DND-41 (cell line): ENCODE data around the gene SDR42E1.

Source experiments
- ATAC-seq: fragments of 200-7000 bp; cut with Tn5 transposase; 3 replicates; pipeline ENCODE4 v1.9.1; 2021; ENCODE audit warnings: low read depth; ENCODE audit not compliant: insufficient read depth
- DNase-seq: peaks from one replicate; pipeline ENCODE4 v3.0.0-alpha.2; 2020
- H2AFZ ChIP-seq: 2 replicates; pipeline ENCODE4 v1.6.0; 2012; ENCODE audit warnings: low read depth, low read length
- H3K27ac ChIP-seq: 2 replicates; pipeline ENCODE4 v1.5.1; 2012; ENCODE audit warnings: low read length, inconsistent platforms
- H3K27me3 ChIP-seq: fragments of 200-600 bp; sonication (generic); 2 replicates; pipeline ENCODE4 v1.6.0; 2012; ENCODE audit warnings: low read length, mild to moderate bottlenecking, inconsistent platforms; ENCODE audit not compliant: insufficient read depth, poor library complexity
- H3K36me3 ChIP-seq: 2 replicates; pipeline ENCODE4 v1.5.1; 2012; ENCODE audit warnings: low read length, inconsistent platforms; ENCODE audit not compliant: insufficient read depth
- H3K4me1 ChIP-seq: 2 replicates; pipeline ENCODE4 v1.5.1; 2012; ENCODE audit warnings: mild to moderate bottlenecking, low read length; ENCODE audit not compliant: insufficient read depth
- H3K4me2 ChIP-seq: 2 replicates; pipeline ENCODE4 v1.6.0; 2012; ENCODE audit warnings: mild to moderate bottlenecking, moderate library complexity, low read length, inconsistent platforms; ENCODE audit not compliant: insufficient read depth
- H3K4me3 ChIP-seq, 2 experiments: fragments of 200-600 bp in 1 of 2; shearing (Covaris generic) in 1 of 2; 2 replicates each; pipeline ENCODE4 v1.5.1; 2012 to 2016; ENCODE audit warnings: inconsistent platforms in 2 of 2, low read length in 2 of 2, mild to moderate bottlenecking in 2 of 2, low read depth in 1 of 2, moderate library complexity in 1 of 2
- H3K79me2 ChIP-seq: 2 replicates; pipeline ENCODE4 v1.6.0; 2012; ENCODE audit warnings: low read length, inconsistent platforms; ENCODE audit not compliant: insufficient read depth
- H3K9ac ChIP-seq: 2 replicates; pipeline ENCODE4 v1.6.0; 2012; ENCODE audit warnings: low read depth, mild to moderate bottlenecking, inconsistent platforms, low read length, moderate library complexity
- H3K9me3 ChIP-seq: 2 replicates; pipeline ENCODE4 v1.5.1; 2012; ENCODE audit warnings: low read length, moderate library complexity, mild to moderate bottlenecking, inconsistent platforms; ENCODE audit not compliant: insufficient read depth, severe bottlenecking
- H4K20me1 ChIP-seq: 2 replicates; pipeline ENCODE4 v1.6.0; 2012; ENCODE audit warnings: low read length; ENCODE audit not compliant: insufficient read depth
- CTCF ChIP-seq: IDR thresholded peaks from 2 replicates; pipeline ENCODE4 v1.5.1; 2012; ENCODE audit warnings: borderline replicate concordance, low read length, moderate library complexity, mild to moderate bottlenecking; ENCODE audit not compliant: poor library complexity, severe bottlenecking; ENCODE audit errors: extremely low read depth
- EZH2 ChIP-seq: IDR thresholded peaks from 3 replicates; pipeline ENCODE4 v1.6.1; 2012; ENCODE audit warnings: borderline replicate concordance, low read depth, mild to moderate bottlenecking, moderate library complexity, low read length, inconsistent platforms; ENCODE audit not compliant: severe bottlenecking

SDR42E1 gene

GRCh38 chr16:82011199-82011641 lies at the start of gene SDR42E1:
TSS of gene SDR42E1 (minus strand) at chr16:82011470. CDS start at chr16:82000858, 10,612 bp downstream.
- no peaks in the 10 kb centered on the region for H3K4me1 ChIP-seq
- no peak within 1 kb of the TSS for H3K4me2 ChIP-seq
- H3K79me2 ChIP-seq, result no peaks in the 10 kb centered on the region
- H4K20me1 ChIP-seq, result no peaks in the 10 kb centered on the region
- peaks cover 20% of the 10 kb centered on the region for H3K9me3 ChIP-seq
- H3K36me3 ChIP-seq, result no peaks in the 10 kb centered on the region
- no peak within 1 kb of the TSS for H3K27ac ChIP-seq
- TF ChIP-seq EZH2, result no peak
- TF ChIP-seq CTCF, result no peak
- H2AFZ ChIP-seq, result no peak within 1 kb of the TSS
- no peak within 1 kb of the TSS for H3K9ac ChIP-seq
- ATAC-seq, result no peak
- no peak within 1 kb of the TSS for H3K4me3 ChIP-seq
- no peaks in the 10 kb centered on the region for H3K27me3 ChIP-seq
- DNase-seq, result no peak

- H3K27ac ChIP-seq, result no peak overlapping the region
- no peak for TF ChIP-seq EZH2
- no peak for TF ChIP-seq CTCF
- no peak overlapping the region for H3K4me2 ChIP-seq
- H4K20me1 ChIP-seq, result no peaks in the 10 kb centered on the region
- no peak overlapping the region for H2AFZ ChIP-seq
- no peak overlapping the region for H3K4me3 ChIP-seq
- no peak overlapping the region for H3K9ac ChIP-seq
- H3K36me3 ChIP-seq, result no peaks in the 10 kb centered on the region
- no peaks in the 10 kb centered on the region for H3K27me3 ChIP-seq
- no peaks in the 10 kb centered on the region for H3K79me2 ChIP-seq
- no peak for DNase-seq
- no peaks in the 10 kb centered on the region for H3K4me1 ChIP-seq
- no peaks in the 10 kb centered on the region for H3K9me3 ChIP-seq
- no peak for ATAC-seq
Measured at GRCh38 chr16:82059983-82060421, 48.7 kb upstream of the SDR42E1 start.

GRCh38 chr16:82059161-82059982 lies 48.1 kb upstream of the SDR42E1 start:
- TF ChIP-seq CTCF (no peak), EZH2 (no peak)
- no peaks in the 10 kb centered on the region for H3K36me3 ChIP-seq
- H3K27ac ChIP-seq, result no peak overlapping the region
- H3K27me3 ChIP-seq, result no peaks in the 10 kb centered on the region
- no peak for DNase-seq
- no peaks in the 10 kb centered on the region for H4K20me1 ChIP-seq
- no peak overlapping the region for H3K4me2 ChIP-seq
- H3K9me3 ChIP-seq, result no peaks in the 10 kb centered on the region
- no peak overlapping the region for H2AFZ ChIP-seq
- no peak overlapping the region for H3K4me3 ChIP-seq
- no peak overlapping the region for H3K9ac ChIP-seq
- no peaks in the 10 kb centered on the region for H3K79me2 ChIP-seq
- no peak for ATAC-seq
- no peaks in the 10 kb centered on the region for H3K4me1 ChIP-seq
